Neural cell (in vitro differentiated cells): ENCODE data around the gene FBXW8. TPM values are rescaled to one million over a fixed set of nuclear protein-coding genes. Genes with fewer than 3 reads are reported as not detected.

Experiments
- H2AFZ ChIP-seq: fragments of 200-600, 300-800 bp; sonication (generic), shearing (Covaris generic); 2 replicates; pipeline ENCODE4 v1.6.0; 2014; ENCODE audit warnings: low read depth, mild to moderate bottlenecking, antibody characterized with exemption, low read length, moderate library complexity
- H3F3A ChIP-seq: fragments of 200-600 bp; shearing (Covaris generic); 2 replicates; pipeline ENCODE4 v1.6.1; 2016; ENCODE audit warnings: mild to moderate bottlenecking, moderate library complexity, mixed read lengths, antibody characterized with exemption, low read length; ENCODE audit not compliant: insufficient read depth, poor library complexity, severe bottlenecking
- H3K27ac ChIP-seq: fragments of 200-600, 300-800 bp; sonication (generic), shearing (Covaris generic); 2 replicates; pipeline ENCODE4 v1.5.1; 2014; ENCODE audit warnings: mild to moderate bottlenecking, low read length, moderate library complexity
- H3K27me3 ChIP-seq: fragments of 300-800, 200-600 bp; sonication (generic), shearing (Covaris generic); 2 replicates; pipeline ENCODE4 v1.6.0; 2014; ENCODE audit warnings: mild to moderate bottlenecking, low read depth, low read length, moderate library complexity; ENCODE audit not compliant: insufficient read depth
- H3K36me3 ChIP-seq: fragments of 300-800, 200-600 bp; sonication (generic), shearing (Covaris generic); 2 replicates; pipeline ENCODE4 v1.5.1; 2014; ENCODE audit warnings: mild to moderate bottlenecking, antibody characterized with exemption, low read length, moderate library complexity; ENCODE audit not compliant: insufficient read depth
- H3K4me2 ChIP-seq: fragments of 300-800, 200-600 bp; sonication (generic), shearing (Covaris generic); 2 replicates; pipeline ENCODE4 v1.6.0; 2014; ENCODE audit warnings: mild to moderate bottlenecking, low read length
- H3K4me3 ChIP-seq: fragments of 300-800, 200-600 bp; sonication (generic), shearing (Covaris generic); 2 replicates; pipeline ENCODE4 v1.5.1; 2014; ENCODE audit warnings: mild to moderate bottlenecking, low read length, moderate library complexity
- H3K79me2 ChIP-seq: fragments of 200-600 bp; shearing (Covaris generic); replicated peaks from 2 replicates; pipeline ENCODE4 v1.6.0; 2014; ENCODE audit warnings: mild to moderate bottlenecking, low read length, moderate library complexity; ENCODE audit not compliant: insufficient read depth
- H3K9ac ChIP-seq: fragments of 300-800, 200-600 bp; sonication (generic), shearing (Covaris generic); 2 replicates; pipeline ENCODE4 v1.6.1; 2016; ENCODE audit warnings: mild to moderate bottlenecking, low read length, mixed read lengths
- H3K9me2 ChIP-seq: fragments of 200-600 bp; shearing (Covaris generic); 2 replicates; pipeline ENCODE4 v1.6.1; 2016; ENCODE audit warnings: mild to moderate bottlenecking, low read length, mixed read lengths; ENCODE audit not compliant: insufficient read depth
- H3K9me3 ChIP-seq: fragments of 200-600, 300-800 bp; sonication (generic), shearing (Covaris generic); 2 replicates; pipeline ENCODE4 v1.6.1; 2016; ENCODE audit warnings: mild to moderate bottlenecking, mixed run types, low read length, moderate library complexity, mixed read lengths
- H4K20me1 ChIP-seq: fragments of 200-600 bp; shearing (Covaris generic); 2 replicates; pipeline ENCODE4 v1.6.1; 2016; ENCODE audit warnings: mild to moderate bottlenecking, mixed run types; ENCODE audit not compliant: insufficient read depth
- CTCF ChIP-seq: fragments of 450-650 bp; IDR thresholded peaks from 2 replicates; pipeline ENCODE4 v1.5.1; 2014; ENCODE audit warnings: antibody characterized with exemption, mild to moderate bottlenecking, moderate library complexity; ENCODE audit not compliant: poor library complexity, severe bottlenecking
- EP300 ChIP-seq: fragments of 450-650 bp; conservative IDR thresholded peaks from 2 replicates; pipeline ENCODE4 v1.6.1; 2014; ENCODE audit warnings: antibody characterized with exemption, mild to moderate bottlenecking, moderate library complexity; ENCODE audit not compliant: poor library complexity, severe bottlenecking
- EZH2 ChIP-seq: fragments of 200-600, 300-800 bp; shearing (Covaris generic), sonication (generic); IDR thresholded peaks from 2 replicates; pipeline ENCODE4 v1.6.1; 2014; ENCODE audit warnings: antibody characterized with exemption, low read length, borderline replicate concordance, mild to moderate bottlenecking; ENCODE audit not compliant: insufficient read depth, poor library complexity, severe bottlenecking
- MXI1 ChIP-seq: fragments of 450-650 bp; conservative IDR thresholded peaks from 2 replicates; pipeline ENCODE4 v1.6.1; 2014; ENCODE audit warnings: antibody characterized with exemption, mild to moderate bottlenecking; ENCODE audit not compliant: poor library complexity, severe bottlenecking
- POLR2AphosphoS5 ChIP-seq: IDR thresholded peaks from 2 replicates; pipeline ENCODE4 v1.6.1; 2012
- RAD21 ChIP-seq: fragments of 450-650 bp; conservative IDR thresholded peaks from 2 replicates; pipeline ENCODE4 v1.6.1; 2014; ENCODE audit warnings: antibody characterized with exemption, mild to moderate bottlenecking, moderate library complexity
- REST ChIP-seq: IDR thresholded peaks from 2 replicates; pipeline ENCODE4 v1.6.1; 2012; ENCODE audit warnings: borderline replicate concordance
- SMC3 ChIP-seq: fragments of 450-650 bp; conservative IDR thresholded peaks from 2 replicates; pipeline ENCODE4 v1.6.1; 2014; ENCODE audit warnings: antibody characterized with exemption, mild to moderate bottlenecking, moderate library complexity; ENCODE audit not compliant: poor library complexity
- TAF1 ChIP-seq: IDR thresholded peaks from 2 replicates; pipeline ENCODE4 v1.6.1; 2012; ENCODE audit warnings: low read depth
- polyA plus RNA-seq: library from polyadenylated mRNA; depleted of rRNA; stranded (reverse); fragments of >200 nt; gene quantifications from 2 replicates; pipeline ENCODE4 v1.2.3, GENCODE V29; 2014

FBXW8 gene
- polyA plus RNA-seq, 1 donor from 2014 or later, result 5.6 TPM

GRCh38 chr12:117064596-117064995, 153.8 kb downstream of the FBXW8 start:
- H4K20me1 ChIP-seq, result no peaks in the 10 kb centered on the region
- H3K4me2 ChIP-seq, result no peak overlapping the region
- no peak overlapping the region for H3K9ac ChIP-seq
- no peaks in the 10 kb centered on the region for H3K36me3 ChIP-seq
- H3F3A ChIP-seq, result no peaks in the 10 kb centered on the region
- H3K4me3 ChIP-seq, result no peak overlapping the region
- H2AFZ ChIP-seq, result no peak overlapping the region
- H3K27ac ChIP-seq, result no peak overlapping the region
- TF ChIP-seq SMC3, result no peak
- no peak for TF ChIP-seq CTCF
- TF ChIP-seq MXI1, result no peak
- no peak for TF ChIP-seq TAF1
- no peak for TF ChIP-seq EZH2
- no peak for TF ChIP-seq EP300
- no peak for TF ChIP-seq REST
- no peak for TF ChIP-seq POLR2AphosphoS5
- TF ChIP-seq RAD21, result no peak
- no peaks in the 10 kb centered on the region for H3K9me2 ChIP-seq
- no peaks in the 10 kb centered on the region for H3K79me2 ChIP-seq
- no peaks in the 10 kb centered on the region for H3K9me3 ChIP-seq
- no peaks in the 10 kb centered on the region for H3K27me3 ChIP-seq

- Histone ChIP-seq H3K79me2 (no peaks in the 10 kb centered on the region), H3K9me2 (no peaks in the 10 kb centered on the region), H3F3A (no peaks in the 10 kb centered on the region), H3K27me3 (no peaks in the 10 kb centered on the region), H3K4me3 (no peak overlapping the region), H4K20me1 (no peaks in the 10 kb centered on the region), H3K27ac (no peak overlapping the region), H3K4me2 (no peak overlapping the region), H3K9ac (no peak overlapping the region), H3K9me3 (no peaks in the 10 kb centered on the region), H2AFZ (no peak overlapping the region), H3K36me3 (no peaks in the 10 kb centered on the region)
- TF ChIP-seq EP300 (no peak), CTCF (no peak), REST (no peak)
Measured at GRCh38 chr12:117067016-117067415, 156.3 kb downstream of the FBXW8 start.
